Measurements from ENCODE around the gene OPA1.

DNA sequence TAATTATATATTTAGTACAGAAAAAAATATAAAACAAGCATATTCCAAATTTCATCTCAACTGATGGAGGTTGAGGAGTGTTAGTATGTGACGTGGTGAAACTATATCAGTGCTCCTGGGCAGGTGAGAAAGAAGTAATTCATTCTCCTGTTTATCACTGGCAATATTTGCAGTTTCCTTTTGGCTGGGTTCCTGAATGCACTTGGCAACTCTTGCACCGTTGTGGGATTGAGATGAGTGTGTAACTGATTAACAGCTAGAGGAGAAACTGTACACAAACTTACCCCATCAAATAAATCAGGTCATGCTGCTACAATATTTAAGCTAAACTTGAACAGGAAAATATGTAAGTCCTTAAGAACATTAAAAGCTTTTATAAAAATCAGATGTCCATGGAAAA, 36.2 kb upstream of the OPA1 start:
- TF ChIP-seq, protein P1, sequence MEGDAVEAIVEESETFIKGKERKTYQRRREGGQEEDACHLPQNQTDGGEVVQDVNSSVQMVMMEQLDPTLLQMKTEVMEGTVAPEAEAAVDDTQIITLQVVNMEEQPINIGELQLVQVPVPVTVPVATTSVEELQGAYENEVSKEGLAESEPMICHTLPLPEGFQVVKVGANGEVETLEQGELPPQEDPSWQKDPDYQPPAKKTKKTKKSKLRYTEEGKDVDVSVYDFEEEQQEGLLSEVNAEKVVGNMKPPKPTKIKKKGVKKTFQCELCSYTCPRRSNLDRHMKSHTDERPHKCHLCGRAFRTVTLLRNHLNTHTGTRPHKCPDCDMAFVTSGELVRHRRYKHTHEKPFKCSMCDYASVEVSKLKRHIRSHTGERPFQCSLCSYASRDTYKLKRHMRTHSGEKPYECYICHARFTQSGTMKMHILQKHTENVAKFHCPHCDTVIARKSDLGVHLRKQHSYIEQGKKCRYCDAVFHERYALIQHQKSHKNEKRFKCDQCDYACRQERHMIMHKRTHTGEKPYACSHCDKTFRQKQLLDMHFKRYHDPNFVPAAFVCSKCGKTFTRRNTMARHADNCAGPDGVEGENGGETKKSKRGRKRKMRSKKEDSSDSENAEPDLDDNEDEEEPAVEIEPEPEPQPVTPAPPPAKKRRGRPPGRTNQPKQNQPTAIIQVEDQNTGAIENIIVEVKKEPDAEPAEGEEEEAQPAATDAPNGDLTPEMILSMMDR (IDR thresholded peaks at IDR 0.05), result no peak
- no peak for TF ChIP-seq POLR2A (IDR thresholded peaks at IDR 0.05)

Data from thyroid gland (tissue), 4 donors.